Gastroesophageal sphincter (tissue), 4 donors: ENCODE data around the gene COX19. TPM values are rescaled to one million over a fixed set of nuclear protein-coding genes. Genes with fewer than 3 reads are reported as not detected.

ENCODE experiments used
- ATAC-seq: fragments of 150-250 bp; one replicate; pipeline ENCODE4 v1.9.1; 2016; ENCODE audit warnings: mild to moderate bottlenecking, moderate library complexity
- H3K27ac ChIP-seq, 4 donors: fragments of 200-600 bp; sonication (generic) in 3 of 4; 1 replicate in 3 of 4; 2 replicates in 1 of 4; pipeline ENCODE4 v1.5.1; 2016 to 2019
- H3K27me3 ChIP-seq: fragments of 200-600 bp; sonication (generic); one replicate; pipeline ENCODE4 v1.5.1; 2019
- H3K36me3 ChIP-seq, 2 donors: fragments of 200-600 bp; sonication (generic); one replicate each; pipeline ENCODE4 v1.5.1; 2019; ENCODE audit warnings: control low read depth in 1 of 2
- H3K4me1 ChIP-seq, 3 donors: fragments of 200-600 bp; sonication (generic); 1 replicate in 2 of 3; 2 replicates in 1 of 3; pipeline ENCODE4 v1.5.1; 2016 to 2019; ENCODE audit warnings: control low read depth in 2 of 3
- H3K4me3 ChIP-seq, 2 donors: fragments of 200-600 bp; sonication (generic); one replicate each; pipeline ENCODE4 v1.5.1; 2019; ENCODE audit warnings: mild to moderate bottlenecking in 1 of 2, moderate library complexity in 1 of 2
- H3K9me3 ChIP-seq, 3 donors: fragments of 200-600 bp; sonication (generic); one replicate each; pipeline ENCODE4 v1.5.1; 2017 to 2019; ENCODE audit warnings: control low read depth in 2 of 3
- CTCF ChIP-seq, 4 experiments: fragments of 200-600 bp in 2 of 4; fragments of 450-650 bp in 2 of 4; sonication (generic) in 1 of 4; IDR thresholded peaks; one replicate each; pipeline ENCODE4 v1.5.1; 2017 to 2019; ENCODE audit warnings: antibody characterized with exemption in 4 of 4, mild to moderate bottlenecking in 2 of 4, moderate library complexity in 2 of 4
- EP300 ChIP-seq: sonication (generic); formaldehyde crosslinking; IDR thresholded peaks from one replicate; pipeline ENCODE4 v1.6.1; 2017; ENCODE audit warnings: antibody characterized with exemption, mild to moderate bottlenecking
- POLR2A ChIP-seq, 2 donors: fragments of 450-650 bp; IDR thresholded peaks; one replicate each; pipeline ENCODE4 v1.6.1; 2017; ENCODE audit warnings: antibody characterized with exemption in 2 of 2, mild to moderate bottlenecking in 2 of 2, moderate library complexity in 1 of 2
- POLR2AphosphoS5 ChIP-seq: sonication (generic); formaldehyde crosslinking; IDR thresholded peaks from one replicate; pipeline ENCODE4 v1.6.1; 2017; ENCODE audit warnings: antibody characterized with exemption
- WGBS, 2 donors: methylation state at CpG; one replicate each; pipeline ENCODE4 v1.1.5; 2018; ENCODE audit warnings: low coverage in 1 of 2; 5-methylcytosine and 5-hydroxymethylcytosine counted together
- total RNA-seq, 4 donors: library from RNA; depleted of rRNA; stranded (reverse); fragments of >200 nt; gene quantifications; one replicate each; pipeline ENCODE4 v1.1.0, GENCODE V29; 2016

Gene COX19
- total RNA-seq, 4 donors from 2014 or later = 6.0 to 16.7 (median 12.0) TPM

GRCh38 chr7:999941-1000935 lies 24.9 kb upstream of the COX19 start:
- no peaks in the 10 kb centered on the region for H3K9me3 ChIP-seq
- peaks cover 0 to 66% of the 10 kb centered on the region in 2 donors for H3K36me3 ChIP-seq
- H3K27me3 ChIP-seq = no peaks in the 10 kb centered on the region
- no peak overlapping the region for H3K4me3 ChIP-seq
- no peak for TF ChIP-seq POLR2AphosphoS5
- no peak for TF ChIP-seq POLR2A (IDR thresholded peaks at IDR 0.05)
- no peak for ATAC-seq
- H3K27ac ChIP-seq = no peak overlapping the region
- no peaks in the 10 kb centered on the region for H3K4me1 ChIP-seq
- WGBS, 2 donors = 60% methylated on average over 1 of the region's 52 CpGs

DNA sequence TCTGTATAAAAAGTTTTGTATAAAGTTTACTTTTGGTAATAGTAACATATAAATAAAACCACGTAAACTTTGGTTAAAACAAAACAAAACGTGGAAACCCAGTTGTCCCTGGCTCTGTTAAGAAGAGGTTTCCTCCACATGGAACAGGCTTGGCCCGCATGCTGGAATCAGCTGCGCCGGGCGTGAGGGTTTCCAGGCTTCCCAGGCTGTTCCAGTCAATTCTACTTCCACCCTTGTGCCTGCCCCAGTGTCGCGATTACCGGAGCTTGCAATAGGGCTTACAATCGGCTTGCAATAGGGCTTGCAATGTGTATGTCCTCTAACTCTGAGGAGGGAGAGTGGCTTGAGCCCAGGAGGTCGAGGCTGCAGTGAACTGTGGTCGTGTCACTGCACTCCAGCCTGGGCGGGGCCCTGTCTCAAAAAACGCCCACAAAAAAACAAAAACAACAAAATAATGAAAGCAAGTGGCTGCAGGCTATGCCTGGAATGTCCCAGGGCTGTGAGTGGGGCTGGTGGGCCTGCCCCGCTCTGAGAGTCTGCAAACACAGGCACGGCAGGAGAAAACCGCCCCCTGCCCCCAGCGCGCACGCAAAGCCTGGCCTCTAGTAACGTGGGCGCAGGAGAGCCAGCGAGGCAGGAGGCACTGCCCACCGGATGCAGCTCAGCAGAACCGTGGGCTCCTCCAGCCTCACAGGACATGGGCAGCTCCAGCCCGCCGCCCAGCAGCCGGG lies 24.0 kb upstream of the COX19 start:
- no peak overlapping the region for H3K4me3 ChIP-seq
- H3K27me3 ChIP-seq = no peaks in the 10 kb centered on the region
- ATAC-seq = no peak
- H3K4me1 ChIP-seq = no peaks in the 10 kb centered on the region
- 76 to 90% methylated on average over 8 to 9 of the region's 28 CpGs for WGBS, 2 donors
- H3K9me3 ChIP-seq = no peaks in the 10 kb centered on the region
- TF ChIP-seq POLR2AphosphoS5 = no peak
- no peak for TF ChIP-seq CTCF (IDR thresholded peaks at IDR 0.05)
- no peak for TF ChIP-seq POLR2A (IDR thresholded peaks at IDR 0.05)
- TF ChIP-seq EP300 = no peak
- H3K36me3 ChIP-seq = peaks cover 0 to 62% of the 10 kb centered on the region in 2 donors
- H3K27ac ChIP-seq = no peak overlapping the region

- Histone ChIP-seq H3K9me3 (no peaks in the 10 kb centered on the region), H3K36me3 (peaks cover 0 to 56% of the 10 kb centered on the region in 2 donors), H3K4me1 (peaks cover 0 to 11% (median 2%) of the 10 kb centered on the region in 3 donors), H3K4me3 (no peak overlapping the region), H3K27ac (no peak overlapping the region), H3K27me3 (no peaks in the 10 kb centered on the region)
- 79 to 80% methylated on average over 8 to 13 of the region's 45 CpGs for WGBS, 2 donors
- ATAC-seq = no peak
- TF ChIP-seq POLR2A (IDR thresholded peaks at IDR 0.05) = no peak
- TF ChIP-seq EP300 = no peak
- TF ChIP-seq CTCF (IDR thresholded peaks at IDR 0.05) = no peak
- no peak for TF ChIP-seq POLR2AphosphoS5
These were observed 22.4 kb upstream of the COX19 start for GRCh38 chr7:997404-998395.

- peaks cover 2% of the 10 kb centered on the region for H3K27me3 ChIP-seq
- peaks cover 0 to 12% (median 2%) of the 10 kb centered on the region in 3 donors for H3K4me1 ChIP-seq
- peaks cover 0 to 56% of the 10 kb centered on the region in 2 donors for H3K36me3 ChIP-seq
- no peak for TF ChIP-seq POLR2A (IDR thresholded peaks at IDR 0.05)
- no peak for TF ChIP-seq POLR2AphosphoS5
- TF ChIP-seq CTCF (IDR thresholded peaks at IDR 0.05) = no peak
- no peak for TF ChIP-seq EP300
- H3K9me3 ChIP-seq = no peaks in the 10 kb centered on the region
- H3K4me3 ChIP-seq = no peak overlapping the region
- H3K27ac ChIP-seq = no peak overlapping the region
- no CpG with 5 or more reads among the region's 38 CpGs for WGBS, 2 donors
- ATAC-seq = no peak
These were observed 20.9 kb upstream of the COX19 start for GRCh38 chr7:996079-996872.
